ENCODE data around the gene SUGCT.

DNA sequence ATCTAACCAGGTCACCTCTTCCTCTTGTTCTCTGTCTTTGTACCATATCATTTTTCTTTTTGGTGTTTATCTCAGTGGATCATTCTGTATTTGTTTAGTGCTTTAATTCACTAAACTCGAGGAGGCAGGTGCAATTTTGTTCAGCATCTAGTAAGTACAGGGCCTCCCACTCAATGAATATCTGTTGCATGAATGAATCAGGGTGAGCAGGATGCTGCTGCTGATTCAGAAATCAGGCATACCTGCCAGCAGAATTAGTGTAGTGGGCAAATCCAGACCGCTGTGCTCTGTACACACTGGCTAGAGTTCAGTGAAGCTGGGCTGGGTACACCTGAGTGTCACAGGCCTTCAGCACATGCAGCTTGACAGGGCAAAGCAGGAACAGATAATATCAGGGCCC, 511.9 kb downstream of the SUGCT start:
- TF ChIP-seq, protein P1, sequence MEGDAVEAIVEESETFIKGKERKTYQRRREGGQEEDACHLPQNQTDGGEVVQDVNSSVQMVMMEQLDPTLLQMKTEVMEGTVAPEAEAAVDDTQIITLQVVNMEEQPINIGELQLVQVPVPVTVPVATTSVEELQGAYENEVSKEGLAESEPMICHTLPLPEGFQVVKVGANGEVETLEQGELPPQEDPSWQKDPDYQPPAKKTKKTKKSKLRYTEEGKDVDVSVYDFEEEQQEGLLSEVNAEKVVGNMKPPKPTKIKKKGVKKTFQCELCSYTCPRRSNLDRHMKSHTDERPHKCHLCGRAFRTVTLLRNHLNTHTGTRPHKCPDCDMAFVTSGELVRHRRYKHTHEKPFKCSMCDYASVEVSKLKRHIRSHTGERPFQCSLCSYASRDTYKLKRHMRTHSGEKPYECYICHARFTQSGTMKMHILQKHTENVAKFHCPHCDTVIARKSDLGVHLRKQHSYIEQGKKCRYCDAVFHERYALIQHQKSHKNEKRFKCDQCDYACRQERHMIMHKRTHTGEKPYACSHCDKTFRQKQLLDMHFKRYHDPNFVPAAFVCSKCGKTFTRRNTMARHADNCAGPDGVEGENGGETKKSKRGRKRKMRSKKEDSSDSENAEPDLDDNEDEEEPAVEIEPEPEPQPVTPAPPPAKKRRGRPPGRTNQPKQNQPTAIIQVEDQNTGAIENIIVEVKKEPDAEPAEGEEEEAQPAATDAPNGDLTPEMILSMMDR (conservative IDR thresholded peaks at IDR 0.05; ENCODE audit: low read depth, low read length), result no peak
- no peak for TF ChIP-seq EZH2 (IDR thresholded peaks at IDR 0.05; ENCODE audit: borderline replicate concordance, low read depth, low read length, poor library complexity, severe bottlenecking)

Measured in A673 (cell line).